GM12865 (cell line): ENCODE data around the gene TMCC1.
"Not testable (repeated sequence)": the region's sequence is repeated elsewhere in the genome, so short reads cannot be mapped to it uniquely, and the experiment has no call there.

Source experiments
- DNase-seq: peaks from one replicate; pipeline ENCODE4 v3.0.0; 2010; ENCODE audit warnings: low read depth
- H3K4me3 ChIP-seq: 2 replicates; pipeline ENCODE4 v1.5.1; 2011; ENCODE audit warnings: mild to moderate bottlenecking, low read depth, low read length, control low read depth
- TF ChIP-seq, protein P1 (sequence below): IDR thresholded peaks from 2 replicates; pipeline ENCODE4 v1.5.1; 2011; ENCODE audit warnings: low read length, control low read depth, low read depth, inconsistent platforms; ENCODE audit not compliant: insufficient read depth; ENCODE audit errors: missing control alignments

Gene TMCC1

DNA sequence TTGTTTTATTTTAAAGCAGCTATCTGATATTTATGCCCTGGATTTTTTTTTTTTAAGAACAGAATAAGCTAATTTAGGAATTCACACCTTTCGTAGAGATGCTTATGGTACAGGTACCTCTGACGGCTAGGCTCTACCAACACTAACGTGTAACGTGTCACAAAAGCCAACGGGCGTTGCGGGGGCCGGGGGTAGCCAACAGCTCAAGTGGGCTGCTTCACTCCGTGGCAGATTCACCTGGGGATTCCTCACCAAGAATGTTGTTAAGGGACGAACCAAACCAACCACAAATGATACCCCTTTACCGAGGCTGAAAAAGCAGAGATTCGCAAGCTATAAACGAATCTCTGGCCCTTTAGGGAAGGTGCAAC is 1.0 kb downstream of the TMCC1 start:
- TF ChIP-seq, protein P1, sequence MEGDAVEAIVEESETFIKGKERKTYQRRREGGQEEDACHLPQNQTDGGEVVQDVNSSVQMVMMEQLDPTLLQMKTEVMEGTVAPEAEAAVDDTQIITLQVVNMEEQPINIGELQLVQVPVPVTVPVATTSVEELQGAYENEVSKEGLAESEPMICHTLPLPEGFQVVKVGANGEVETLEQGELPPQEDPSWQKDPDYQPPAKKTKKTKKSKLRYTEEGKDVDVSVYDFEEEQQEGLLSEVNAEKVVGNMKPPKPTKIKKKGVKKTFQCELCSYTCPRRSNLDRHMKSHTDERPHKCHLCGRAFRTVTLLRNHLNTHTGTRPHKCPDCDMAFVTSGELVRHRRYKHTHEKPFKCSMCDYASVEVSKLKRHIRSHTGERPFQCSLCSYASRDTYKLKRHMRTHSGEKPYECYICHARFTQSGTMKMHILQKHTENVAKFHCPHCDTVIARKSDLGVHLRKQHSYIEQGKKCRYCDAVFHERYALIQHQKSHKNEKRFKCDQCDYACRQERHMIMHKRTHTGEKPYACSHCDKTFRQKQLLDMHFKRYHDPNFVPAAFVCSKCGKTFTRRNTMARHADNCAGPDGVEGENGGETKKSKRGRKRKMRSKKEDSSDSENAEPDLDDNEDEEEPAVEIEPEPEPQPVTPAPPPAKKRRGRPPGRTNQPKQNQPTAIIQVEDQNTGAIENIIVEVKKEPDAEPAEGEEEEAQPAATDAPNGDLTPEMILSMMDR = no peak
- peak overlapping the region; percentile 100 for H3K4me3 ChIP-seq
- peak; percentile 31 for DNase-seq

DNA sequence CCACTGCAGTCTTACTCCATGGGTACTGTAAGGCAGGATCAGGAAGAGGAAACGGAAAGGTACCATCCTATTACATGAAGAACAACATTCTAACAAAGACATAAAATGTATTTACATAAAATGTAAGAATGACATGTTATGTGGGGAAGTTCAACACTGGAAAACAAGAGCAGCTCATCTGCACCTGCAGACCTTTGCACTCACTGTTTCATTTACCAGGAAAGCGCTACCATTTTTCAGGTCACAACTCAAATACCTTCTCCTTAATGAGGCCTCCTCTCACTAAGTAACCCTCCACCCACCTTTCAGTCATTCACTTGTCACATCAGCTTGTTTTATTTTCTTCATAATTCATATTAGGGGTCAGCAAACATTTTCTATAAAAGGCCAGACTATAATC is 2.6 kb downstream of the TMCC1 start:
- no peak overlapping the region for H3K4me3 ChIP-seq
- no peak for DNase-seq

GRCh38 chr3:129890125-129890524 is 3.4 kb downstream of the TMCC1 start:
- TF ChIP-seq, protein P1 = no peak
- no peak overlapping the region for H3K4me3 ChIP-seq
- DNase-seq = peak; percentile 65

More for the DNA sequence above, 2.6 kb downstream of the TMCC1 start:
- TF ChIP-seq, protein P1 = no peak

DNA sequence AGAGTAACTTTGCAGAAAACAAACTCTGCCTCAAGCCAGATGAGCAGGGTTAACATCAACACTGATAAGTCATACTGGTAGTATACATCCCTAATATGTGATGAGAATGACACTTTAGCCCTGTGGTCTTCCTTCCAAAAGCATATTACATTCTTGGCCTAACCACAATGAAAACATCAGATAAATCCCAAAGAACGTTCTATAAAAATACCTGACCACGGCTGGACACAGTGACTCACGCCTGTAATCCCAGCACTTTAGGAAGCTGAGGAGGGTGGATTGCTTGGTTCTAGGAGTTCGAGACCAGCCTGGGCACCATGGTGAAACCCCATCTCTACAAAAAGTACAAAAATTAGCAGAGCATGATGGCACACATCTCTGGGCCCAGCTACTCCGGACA is 4.7 kb downstream of the TMCC1 start:
- H3K4me3 ChIP-seq = no peak overlapping the region
- TF ChIP-seq, protein P1 = no peak
- DNase-seq = no peak

- no peak overlapping the region for H3K4me3 ChIP-seq
- no peak for DNase-seq
- TF ChIP-seq, protein P1 = no peak
These were observed 12.2 kb downstream of the TMCC1 start for GRCh38 chr3:129881261-129881660.

- DNase-seq = no peak
- TF ChIP-seq, protein P1 = no peak
- H3K4me3 ChIP-seq = no peak overlapping the region
These were observed 15.2 kb downstream of the TMCC1 start for GRCh38 chr3:129878355-129878754.

- DNase-seq, H3K4me3 ChIP-seq: not testable (repeated sequence)
These were observed 19.0 kb downstream of the TMCC1 start for GRCh38 chr3:129874479-129874878.

DNA sequence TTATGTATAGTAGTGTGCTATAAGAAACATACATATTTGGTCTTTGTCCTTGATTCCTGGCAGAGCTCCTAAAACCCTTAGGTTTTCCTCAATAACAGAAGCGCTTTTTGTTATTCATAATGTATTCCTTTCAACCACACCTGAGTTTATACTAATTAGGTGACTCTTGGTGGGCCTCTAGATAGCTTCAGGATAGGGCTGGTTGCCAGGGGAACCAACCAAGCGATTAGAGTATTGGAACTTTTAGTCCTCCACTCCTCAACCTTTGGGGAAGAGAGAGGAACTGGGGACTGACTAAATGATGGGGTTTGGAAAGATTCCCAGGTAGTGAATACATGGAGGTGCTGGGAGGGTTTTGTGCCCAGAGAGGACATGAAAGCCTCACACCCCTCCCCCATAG is 24.6 kb downstream of the TMCC1 start:
- H3K4me3 ChIP-seq = no peak overlapping the region

More for the DNA sequence above, 24.6 kb downstream of the TMCC1 start:
- TF ChIP-seq, protein P1 = no peak
- no peak for DNase-seq
